Measurements from ENCODE around the gene HIF1AN.

DNA sequence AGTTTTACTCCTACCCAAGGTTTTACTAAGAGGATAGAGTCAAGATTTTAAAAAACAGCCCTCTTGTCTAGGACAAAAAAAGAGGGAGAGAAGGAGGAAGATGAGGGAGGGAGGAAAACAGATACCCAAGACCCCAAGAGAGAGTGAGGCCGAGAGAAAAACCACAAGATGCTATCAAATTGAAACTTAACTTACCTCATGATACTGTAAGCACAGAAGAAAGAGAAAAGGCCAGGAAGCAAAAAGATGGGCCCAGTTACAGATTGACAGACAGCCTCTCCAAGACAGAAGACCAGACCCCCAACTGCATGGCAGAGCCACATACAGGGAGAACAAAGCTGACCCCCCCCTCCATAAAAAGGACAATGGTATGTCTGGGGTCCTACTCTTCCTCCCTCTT lies 27.5 kb upstream of the HIF1AN start:
- no peak for TF ChIP-seq PKNOX1 (IDR thresholded peaks at IDR 0.05)
- no peak for TF ChIP-seq SUZ12 (IDR thresholded peaks at IDR 0.05)
- no peak for TF ChIP-seq LEF1 (IDR thresholded peaks at IDR 0.05; ENCODE audit: borderline replicate concordance)

All from HEK293T (cell line).